GM12875 (cell line): Measurements from ENCODE around the gene MRFAP1.

ENCODE experiments used
- H3K4me3 ChIP-seq: one replicate; pipeline ENCODE4 v1.5.1; 2011; ENCODE audit warnings: low read depth, low read length, control low read depth
- CTCF ChIP-seq: IDR thresholded peaks from 2 replicates; pipeline ENCODE4 v1.5.1; 2011; ENCODE audit warnings: low read depth, mild to moderate bottlenecking, control low read depth, inconsistent platforms, low read length, moderate library complexity, borderline replicate concordance; ENCODE audit not compliant: insufficient read depth

Gene MRFAP1

GRCh38 chr4:6640292-6641163 lies at the start of gene MRFAP1:
Gene MRFAP1 (plus strand): TSS chr4:6640685. CDS start chr4:6640863, 178 bp downstream.
- peak within 1 kb of the TSS; percentile 93 for H3K4me3 ChIP-seq
- TF ChIP-seq CTCF, result no peak

GRCh38 chr4:6591313-6591712 lies 49.2 kb upstream of the MRFAP1 start:
- no peak for TF ChIP-seq CTCF
- H3K4me3 ChIP-seq, result no peak overlapping the region

GRCh38 chr4:6591781-6592180 lies 48.7 kb upstream of the MRFAP1 start:
- H3K4me3 ChIP-seq, result no peak overlapping the region
- TF ChIP-seq CTCF, result no peak

GRCh38 chr4:6592804-6593563 lies 47.5 kb upstream of the MRFAP1 start:
- no peak overlapping the region for H3K4me3 ChIP-seq
- TF ChIP-seq CTCF, result no peak

DNA sequence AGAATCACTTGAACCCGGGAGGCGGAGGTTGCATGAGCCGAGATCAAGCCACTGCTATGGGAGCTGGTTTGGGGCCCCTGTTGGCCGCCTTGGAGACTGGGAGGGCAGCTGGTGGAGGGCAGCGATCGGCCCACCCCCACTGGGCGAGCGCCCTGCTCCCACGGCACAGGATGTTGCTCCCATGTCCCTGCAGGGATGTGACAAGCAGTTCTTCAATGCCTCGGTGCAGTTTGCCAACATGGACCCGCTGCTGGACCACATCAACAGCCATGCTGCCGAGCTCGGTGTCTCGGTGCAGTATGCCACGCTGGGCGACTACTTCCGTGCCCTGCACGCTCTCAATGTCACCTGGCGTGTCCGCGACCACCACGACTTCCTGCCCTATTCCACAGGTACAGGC lies 46.1 kb upstream of the MRFAP1 start:
- no peak overlapping the region for H3K4me3 ChIP-seq
- no peak for TF ChIP-seq CTCF

- H3K4me3 ChIP-seq, result no peak overlapping the region
- TF ChIP-seq CTCF, result no peak
These were observed 45.6 kb upstream of the MRFAP1 start for GRCh38 chr4:6594826-6595355.
